GM12801 (cell line): Measurements from ENCODE around the gene LTB.

Source experiments
- TF ChIP-seq, protein P1 (sequence below): IDR thresholded peaks from one replicate; pipeline ENCODE4 v1.5.1; 2011; ENCODE audit warnings: control low read depth; ENCODE audit not compliant: insufficient read length; ENCODE audit errors: extremely low read depth

The LTB gene

DNA sequence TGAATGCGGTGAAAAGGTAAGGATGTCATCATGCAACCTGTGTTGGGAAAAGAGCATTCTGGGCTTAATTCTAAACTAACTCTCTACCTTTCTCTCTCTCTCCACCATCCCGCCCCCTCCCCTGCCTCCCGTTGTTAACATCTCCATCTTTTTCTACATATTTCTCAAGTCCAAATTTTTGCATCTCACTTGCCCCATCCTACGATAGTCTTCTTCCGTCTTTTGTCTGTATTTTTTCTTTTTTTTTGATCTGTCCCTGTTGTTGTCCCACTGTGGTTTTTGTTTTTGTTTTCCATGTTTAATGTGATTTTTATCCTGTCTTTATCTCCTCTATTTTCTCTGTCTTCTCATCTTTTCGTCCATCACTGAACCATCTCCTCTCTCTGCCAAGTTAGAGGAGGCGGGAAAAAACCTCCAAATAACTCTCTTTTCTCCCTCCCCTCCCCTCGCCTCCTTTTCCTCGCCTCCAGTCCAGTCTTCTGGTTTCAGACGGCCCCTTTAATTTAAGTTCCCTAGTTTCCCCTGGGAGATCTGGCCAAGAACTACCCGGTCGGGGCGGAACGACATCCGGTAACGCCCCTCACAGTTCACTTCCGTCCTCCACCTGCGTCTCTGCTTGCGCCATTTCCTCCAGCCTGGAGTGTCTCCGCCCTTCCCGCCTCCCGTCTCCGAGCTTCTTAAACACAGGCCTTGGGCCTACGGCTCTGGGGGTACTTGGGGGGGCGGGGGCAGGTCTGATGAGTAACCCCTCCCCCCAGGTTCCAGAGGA is 35.1 kb downstream of the LTB start, which contains the start of gene NFKBIL1:
Gene NFKBIL1, plus strand, starts transcription at position 651 of the 769 bp plus-strand sequence. Its CDS starts 87 bp downstream, at position 738.
- TF ChIP-seq, protein P1, sequence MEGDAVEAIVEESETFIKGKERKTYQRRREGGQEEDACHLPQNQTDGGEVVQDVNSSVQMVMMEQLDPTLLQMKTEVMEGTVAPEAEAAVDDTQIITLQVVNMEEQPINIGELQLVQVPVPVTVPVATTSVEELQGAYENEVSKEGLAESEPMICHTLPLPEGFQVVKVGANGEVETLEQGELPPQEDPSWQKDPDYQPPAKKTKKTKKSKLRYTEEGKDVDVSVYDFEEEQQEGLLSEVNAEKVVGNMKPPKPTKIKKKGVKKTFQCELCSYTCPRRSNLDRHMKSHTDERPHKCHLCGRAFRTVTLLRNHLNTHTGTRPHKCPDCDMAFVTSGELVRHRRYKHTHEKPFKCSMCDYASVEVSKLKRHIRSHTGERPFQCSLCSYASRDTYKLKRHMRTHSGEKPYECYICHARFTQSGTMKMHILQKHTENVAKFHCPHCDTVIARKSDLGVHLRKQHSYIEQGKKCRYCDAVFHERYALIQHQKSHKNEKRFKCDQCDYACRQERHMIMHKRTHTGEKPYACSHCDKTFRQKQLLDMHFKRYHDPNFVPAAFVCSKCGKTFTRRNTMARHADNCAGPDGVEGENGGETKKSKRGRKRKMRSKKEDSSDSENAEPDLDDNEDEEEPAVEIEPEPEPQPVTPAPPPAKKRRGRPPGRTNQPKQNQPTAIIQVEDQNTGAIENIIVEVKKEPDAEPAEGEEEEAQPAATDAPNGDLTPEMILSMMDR, result no peak

DNA sequence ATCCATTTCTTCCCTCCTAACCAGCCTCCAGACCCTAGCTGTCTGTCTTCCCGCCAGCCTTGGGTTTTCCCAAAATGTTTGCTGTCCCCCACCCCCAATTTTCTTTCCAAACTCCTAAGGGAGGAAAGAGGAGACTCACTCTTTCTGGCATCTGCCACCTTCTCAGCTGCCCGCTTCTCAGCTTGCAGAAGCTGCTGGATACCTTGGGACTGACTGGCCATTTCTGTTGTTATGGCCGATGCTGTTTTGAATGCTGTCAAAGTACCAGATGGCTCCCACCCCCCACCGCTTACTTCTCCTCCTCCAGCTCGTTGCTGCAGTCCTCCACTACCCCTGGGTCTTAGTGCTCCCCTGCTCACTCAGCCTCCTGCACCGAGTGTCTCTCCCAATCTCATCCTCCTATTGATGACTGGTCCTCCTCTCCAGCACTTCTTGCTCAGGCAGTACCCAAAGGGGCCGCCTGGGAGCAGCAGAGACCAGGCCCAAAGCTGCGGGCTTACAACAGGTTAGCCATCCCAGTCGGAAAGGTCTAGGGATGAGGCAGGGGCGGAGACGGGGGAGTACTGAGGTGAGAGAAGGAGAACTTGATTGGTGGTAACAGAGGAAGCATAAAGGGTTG is 35.8 kb downstream of the LTB start, which contains the start of gene ATP6V1G2:
Gene ATP6V1G2, minus strand, starts transcription at position 270 of the 619 bp plus-strand sequence. Its CDS starts 49 bp downstream, at position 221.
- TF ChIP-seq, protein P1, result peak; percentile 83

DNA sequence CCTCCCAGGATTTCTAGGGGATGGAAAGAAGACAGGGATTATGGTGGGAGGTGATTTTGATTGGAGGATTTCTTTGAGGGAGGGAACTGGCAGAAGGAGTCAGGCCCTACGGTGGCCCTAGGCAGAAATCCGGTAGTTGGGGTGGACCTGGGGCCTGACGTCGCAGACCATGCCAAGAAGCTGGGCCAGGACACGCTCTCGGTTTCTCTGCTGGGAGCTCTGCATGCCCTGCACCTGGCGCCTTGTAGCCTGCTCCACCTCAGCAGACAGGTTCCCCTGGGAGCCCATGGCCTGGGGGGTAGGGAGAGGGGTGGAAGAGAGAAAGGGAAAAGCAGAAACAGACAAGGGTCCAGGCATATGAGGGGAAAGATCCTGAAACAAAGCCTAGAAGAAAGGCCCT is 36.9 kb downstream of the LTB start:
- TF ChIP-seq, protein P1, result no peak

DNA sequence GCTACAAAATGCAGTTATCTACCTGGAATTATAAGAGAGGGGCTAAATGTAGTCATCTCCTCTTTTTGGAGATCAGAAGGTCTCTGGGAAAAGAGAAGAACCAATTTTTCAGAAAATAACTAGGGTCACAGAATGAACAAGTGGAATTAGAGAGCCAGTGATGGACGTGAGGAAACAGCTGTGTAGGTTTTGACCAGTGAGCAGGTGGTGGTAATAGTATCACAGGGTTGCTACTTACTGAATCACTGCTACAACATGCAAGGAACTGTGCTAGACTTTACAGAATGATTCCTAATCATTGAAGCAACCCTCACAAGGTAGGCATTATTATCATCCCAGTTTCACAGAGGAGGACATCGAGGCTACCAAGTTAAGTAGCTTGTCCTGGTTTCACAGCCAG is 37.5 kb downstream of the LTB start:
- TF ChIP-seq, protein P1, result no peak

DNA sequence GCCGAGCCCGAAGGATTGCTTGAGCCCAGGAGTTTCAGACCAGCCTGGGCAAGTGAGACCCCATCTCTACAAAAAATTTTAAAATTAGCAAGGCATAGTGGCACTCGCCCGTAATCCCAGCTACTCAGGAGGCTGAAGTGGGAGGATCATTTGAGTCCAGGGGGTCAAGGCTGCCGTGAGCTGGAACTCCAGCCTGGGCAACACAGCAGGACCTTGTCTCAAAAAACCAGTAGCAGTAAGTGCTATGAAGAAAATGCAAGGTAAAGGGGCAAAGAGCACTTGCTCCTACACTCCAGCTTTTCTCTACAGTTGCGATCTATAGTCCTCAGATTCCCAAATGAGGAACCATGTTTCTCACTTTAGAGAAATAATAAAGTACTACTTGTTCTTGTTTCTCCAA is 38.6 kb downstream of the LTB start:
- TF ChIP-seq, protein P1, result no peak

DNA sequence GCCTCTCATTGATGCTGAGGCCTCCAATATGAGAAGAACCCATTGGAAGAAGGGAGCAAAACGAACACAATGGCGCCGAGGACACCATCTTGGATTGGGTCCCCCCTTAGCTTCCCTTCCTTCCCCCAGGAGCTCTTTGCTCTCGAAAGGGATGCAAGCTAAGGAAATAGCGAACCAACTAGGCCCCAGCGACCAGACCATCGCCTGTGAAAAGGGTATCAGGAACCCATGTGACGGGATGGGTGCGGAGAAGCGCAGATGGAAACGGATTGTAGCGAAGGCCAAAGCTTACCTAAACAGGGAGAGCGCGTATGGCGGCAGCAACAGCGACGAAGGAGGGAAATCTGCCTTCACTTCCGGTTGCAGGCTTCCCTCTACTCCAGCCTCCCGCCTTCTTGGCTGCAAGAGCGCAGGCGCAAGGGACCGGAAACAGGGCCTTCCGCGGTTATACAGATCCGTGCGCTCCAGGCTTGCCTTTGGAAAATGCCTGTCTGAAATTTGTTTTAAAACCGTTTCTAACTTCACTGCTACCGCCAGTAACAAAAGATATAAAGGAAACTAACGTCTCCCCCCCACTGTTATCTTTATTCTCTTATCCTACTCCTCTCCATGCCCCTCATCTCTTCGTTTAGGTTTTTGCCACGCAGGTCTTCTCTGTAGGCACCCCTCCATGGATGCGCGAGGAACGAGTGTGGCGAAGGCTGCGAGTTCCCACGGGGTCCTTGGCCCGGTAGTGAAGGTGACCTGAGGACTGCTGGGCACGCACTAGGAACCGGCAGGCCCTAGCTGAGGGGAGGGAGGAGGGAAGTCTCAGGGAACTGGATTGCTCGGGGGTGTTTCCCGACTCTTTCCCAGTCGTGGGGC is 40.3 kb downstream of the LTB start, which contains the start of gene DDX39B:
Gene DDX39B, minus strand, starts transcription at position 346 of the 864 bp plus-strand sequence. CDS start 1,471 bp downstream, outside the sequence.
- TF ChIP-seq, protein P1, result no peak
